ENCODE measurements around the gene ATP6V1G1. TPM values are rescaled to one million over a fixed set of nuclear protein-coding genes. Genes with fewer than 3 reads are reported as not detected.
A peak's percentile ranks its signal among the peaks of the same experiment; 100 is the strongest.

The ATP6V1G1 gene
- total RNA-seq, 1 experiment from 2014 or later = 119 TPM

GRCh38 chr9:114613087-114613486 lies 25.5 kb downstream of the ATP6V1G1 start:
- no peak for TF ChIP-seq CTCF (conservative IDR thresholded peaks at IDR 0.05)
- no peak overlapping the region for H2BK15ac ChIP-seq (ENCODE audit: low read depth, low read length)
- Mint-ChIP-seq H3K4me1 (peaks cover 24 to 26% of the 10 kb centered on the region in 2 experiments), H3K4me3 (peak overlapping the region in 1 of 2 experiments; percentile 81; a peak in 2 of 5 replicates), H3K9me3 (peaks cover 0 to 4% of the 10 kb centered on the region in 2 experiments; a peak in 1 of 5 replicates), H3K27ac (0 out of 7 replicates have a peak overlapping the region, but pooled peaks of 1 of the 3 experiments have one; percentile 0), H3K36me3 (ENCODE audit: insufficient read depth in 1 of 3, low read depth in 3 of 3) (peaks cover under 1 to 10% (median 9%) of the 10 kb centered on the region in 3 experiments), H3K27me3 (ENCODE audit: low read depth) (peaks cover 17% of the 10 kb centered on the region)
- no peak overlapping the region; the same call in 1 of the 2 replicates for H3K14ac ChIP-seq (ENCODE audit: insufficient read depth, low read length)
- no peak overlapping the region for H3K4ac ChIP-seq (ENCODE audit: low read depth, low read length)
- H3K79me1 ChIP-seq (ENCODE audit: insufficient read depth, low read depth, low read length, poor library complexity, severe bottlenecking) = no peaks in the 10 kb centered on the region
- H3K9ac ChIP-seq (ENCODE audit: extremely low read depth, insufficient read length, low read length) = no peak overlapping the region
- H3K23ac ChIP-seq (ENCODE audit: insufficient read length, low read depth, low read length) = no peak overlapping the region
- peaks cover 10% of the 10 kb centered on the region for H3K23me2 ChIP-seq (ENCODE audit: insufficient read length, low read depth, low read length, poor library complexity, severe bottlenecking)
- no peak overlapping the region for H2BK20ac ChIP-seq (ENCODE audit: low read depth, low read length, poor library complexity, severe bottlenecking)
- no peak overlapping the region for H3K18ac ChIP-seq (ENCODE audit: insufficient read length, low read depth, low read length)
- no peaks in the 10 kb centered on the region for H3K27me3 ChIP-seq (ENCODE audit: insufficient read depth, low read length)
- no peak overlapping the region for H2AK5ac ChIP-seq (ENCODE audit: insufficient read length, low read length)
- no CpG with 5 or more reads among the region's 7 CpGs for WGBS (ENCODE audit: extremely low coverage, insufficient read length, low lambda C conversion rate)
- no peak overlapping the region for H2AFZ ChIP-seq (ENCODE audit: low read length)
- H4K91ac ChIP-seq (ENCODE audit: insufficient read length, low read depth, low read length) = no peak overlapping the region
- no peak overlapping the region for H2BK120ac ChIP-seq (ENCODE audit: low read depth, low read length, poor library complexity, severe bottlenecking)
- H4K8ac ChIP-seq (replicated peaks; ENCODE audit: insufficient read length, low read depth, low read length) = no peak overlapping the region
- no peaks in the 10 kb centered on the region for H3K79me2 ChIP-seq (ENCODE audit: insufficient read depth, low read length)
- H4K20me1 ChIP-seq (ENCODE audit: control insufficient read depth, insufficient read depth, insufficient read length) = no peaks in the 10 kb centered on the region
- H4K5ac ChIP-seq (ENCODE audit: insufficient read length, low read depth, low read length) = no peak overlapping the region
- H3K4me1 ChIP-seq (ENCODE audit: insufficient read depth, low read length) = peaks cover 7% of the 10 kb centered on the region; the same call in 1 of the 2 replicates
- H2BK5ac ChIP-seq (ENCODE audit: insufficient read length, low read length) = no peak overlapping the region
- H3K4me2 ChIP-seq (ENCODE audit: insufficient read depth, insufficient read length, low read length) = peak overlapping the region; percentile 75
- no peak overlapping the region for H3K27ac ChIP-seq (ENCODE audit: insufficient read length, low read depth, low read length)
- H2BK12ac ChIP-seq (ENCODE audit: insufficient read length, low read depth, low read length) = no peak overlapping the region
- no peaks in the 10 kb centered on the region for H3K9me3 ChIP-seq (ENCODE audit: control insufficient read depth, low read depth, low read length)
- H3T11ph ChIP-seq (ENCODE audit: low read length) = no peak overlapping the region
- no peak for DNase-seq
- no peak overlapping the region for H3K56ac ChIP-seq (ENCODE audit: insufficient read length, low read depth, low read length)
